Loucy (cell line): ENCODE measurements around the gene OR2T29.

ENCODE experiments used
- EZH2phosphoT487 ChIP-seq: fragments of 200-600 bp; IDR thresholded peaks from 2 replicates; pipeline ENCODE4 v1.6.1; 2018; ENCODE audit warnings: antibody characterized with exemption, mild to moderate bottlenecking, moderate library complexity, borderline replicate concordance
- TF ChIP-seq, protein P1 (sequence below): fragments of 200-600 bp; sonication (generic); conservative IDR thresholded peaks from 2 replicates; pipeline ENCODE4 v1.5.1; 2014; ENCODE audit warnings: mild to moderate bottlenecking, antibody characterized with exemption, low read length

DNA sequence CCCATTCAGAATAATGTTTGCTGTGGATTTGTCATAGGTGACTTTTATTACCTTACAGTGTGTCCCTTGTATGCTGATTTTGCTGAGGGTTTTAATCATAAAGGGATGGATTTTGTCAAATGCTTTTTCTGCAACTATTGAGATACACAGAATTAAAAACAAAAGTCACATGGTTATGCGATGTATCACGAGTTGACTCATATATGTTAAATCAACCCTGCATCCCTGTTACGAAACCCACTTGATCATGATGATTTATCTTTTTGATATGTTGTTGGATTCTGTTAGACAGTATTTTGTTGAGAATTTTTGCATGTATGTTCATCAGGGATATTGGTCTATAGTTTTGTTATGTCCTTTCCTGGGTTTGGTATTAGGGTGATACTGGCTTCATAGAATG, 22.7 kb upstream of the OR2T29 start:
- TF ChIP-seq, protein P1, sequence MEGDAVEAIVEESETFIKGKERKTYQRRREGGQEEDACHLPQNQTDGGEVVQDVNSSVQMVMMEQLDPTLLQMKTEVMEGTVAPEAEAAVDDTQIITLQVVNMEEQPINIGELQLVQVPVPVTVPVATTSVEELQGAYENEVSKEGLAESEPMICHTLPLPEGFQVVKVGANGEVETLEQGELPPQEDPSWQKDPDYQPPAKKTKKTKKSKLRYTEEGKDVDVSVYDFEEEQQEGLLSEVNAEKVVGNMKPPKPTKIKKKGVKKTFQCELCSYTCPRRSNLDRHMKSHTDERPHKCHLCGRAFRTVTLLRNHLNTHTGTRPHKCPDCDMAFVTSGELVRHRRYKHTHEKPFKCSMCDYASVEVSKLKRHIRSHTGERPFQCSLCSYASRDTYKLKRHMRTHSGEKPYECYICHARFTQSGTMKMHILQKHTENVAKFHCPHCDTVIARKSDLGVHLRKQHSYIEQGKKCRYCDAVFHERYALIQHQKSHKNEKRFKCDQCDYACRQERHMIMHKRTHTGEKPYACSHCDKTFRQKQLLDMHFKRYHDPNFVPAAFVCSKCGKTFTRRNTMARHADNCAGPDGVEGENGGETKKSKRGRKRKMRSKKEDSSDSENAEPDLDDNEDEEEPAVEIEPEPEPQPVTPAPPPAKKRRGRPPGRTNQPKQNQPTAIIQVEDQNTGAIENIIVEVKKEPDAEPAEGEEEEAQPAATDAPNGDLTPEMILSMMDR: no peak
- TF ChIP-seq EZH2phosphoT487: no peak
